Hepatocyte (in vitro differentiated cells): ENCODE measurements around the gene LRRC71.

Source experiments
- CTCF ChIP-seq: fragments of 200-600 bp; sonication (generic); IDR thresholded peaks from 2 replicates; pipeline ENCODE4 v1.5.1; 2016; ENCODE audit warnings: antibody characterized with exemption, mild to moderate bottlenecking; ENCODE audit not compliant: poor library complexity
- EZH2 ChIP-seq: fragments of 200-600 bp; sonication (generic); IDR thresholded peaks from 2 replicates; pipeline ENCODE4 v1.6.1; 2016; ENCODE audit warnings: antibody characterized with exemption, mild to moderate bottlenecking, borderline replicate concordance

- TF ChIP-seq CTCF: no peak
- no peak for TF ChIP-seq EZH2
These were observed 21.7 kb downstream of the LRRC71 start for GRCh38 chr1:156942176-156942575.
